HG02884 (cell line): ENCODE measurements around the gene OLAH.

Source experiments
- ATAC-seq: cut with Tn5 transposase; IDR thresholded peaks from one replicate; pipeline ENCODE4 v1.9.1; 2021; ENCODE audit warnings: mild to moderate bottlenecking, moderate library complexity; ENCODE audit not compliant: unreplicated experiment

Gene OLAH

DNA sequence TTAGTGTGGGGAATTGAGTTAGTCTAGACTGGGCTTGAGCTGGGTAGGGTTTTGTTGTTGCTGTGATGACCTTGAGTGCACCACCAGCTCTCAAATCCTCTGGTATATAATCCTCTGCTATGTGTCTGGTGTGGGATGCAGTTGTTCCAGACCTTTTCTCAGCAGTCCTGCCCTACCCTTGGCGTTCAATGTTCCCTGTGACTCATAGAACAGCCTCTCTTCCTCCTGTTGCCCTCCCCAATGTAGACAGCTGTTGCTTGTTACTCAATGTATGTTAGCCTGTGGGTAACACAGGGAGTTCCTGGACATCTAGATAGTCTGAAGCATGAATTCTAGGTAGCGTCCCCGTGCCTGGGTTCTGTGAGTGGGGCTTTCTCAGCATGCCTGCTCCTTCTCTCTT lies 25.1 kb downstream of the OLAH start:
- ATAC-seq, result no peak

DNA sequence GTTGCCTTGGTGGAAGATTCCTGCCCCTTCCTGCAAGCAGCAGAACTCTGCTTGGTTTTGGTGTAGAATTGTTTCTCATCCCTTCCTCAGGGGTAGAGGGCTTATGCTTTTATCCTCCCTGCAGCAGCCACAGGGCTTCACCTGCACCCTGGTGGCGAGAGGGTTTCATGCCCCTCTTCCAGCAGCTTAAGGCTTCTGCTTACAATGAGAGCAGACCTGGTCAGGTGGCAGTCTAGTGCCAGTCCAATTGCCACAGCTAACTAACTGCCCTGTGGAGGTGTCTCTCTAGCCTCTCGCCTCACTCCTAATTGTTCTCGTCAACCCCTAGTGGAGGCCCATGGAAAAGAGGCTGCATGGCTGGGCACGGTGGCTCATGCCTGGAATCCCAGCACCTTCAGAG lies 25.5 kb downstream of the OLAH start:
- no peak for ATAC-seq

DNA sequence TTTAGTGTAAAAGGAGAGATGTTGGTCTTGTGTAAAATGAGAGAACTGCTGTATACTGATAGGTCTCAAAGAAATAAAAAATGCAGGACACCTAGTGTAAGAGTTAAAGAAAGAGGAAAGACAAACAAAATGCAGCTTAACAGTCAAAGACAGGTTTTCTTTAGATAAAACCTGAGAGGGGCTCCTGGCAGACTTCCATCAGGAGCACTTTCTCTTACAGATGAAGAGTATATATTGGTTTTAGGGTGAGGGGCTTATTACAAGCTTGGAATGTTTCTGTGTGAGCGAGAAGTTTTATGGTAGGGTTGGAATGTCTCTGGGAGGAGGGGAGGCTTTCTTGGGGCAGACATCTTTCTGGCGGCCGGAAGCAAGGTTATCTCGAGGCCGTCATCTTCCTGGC lies 28.6 kb downstream of the OLAH start:
- ATAC-seq, result no peak

- no peak for ATAC-seq
Measured at GRCh38 chr10:15075421-15075820, 31.7 kb downstream of the OLAH start.

DNA sequence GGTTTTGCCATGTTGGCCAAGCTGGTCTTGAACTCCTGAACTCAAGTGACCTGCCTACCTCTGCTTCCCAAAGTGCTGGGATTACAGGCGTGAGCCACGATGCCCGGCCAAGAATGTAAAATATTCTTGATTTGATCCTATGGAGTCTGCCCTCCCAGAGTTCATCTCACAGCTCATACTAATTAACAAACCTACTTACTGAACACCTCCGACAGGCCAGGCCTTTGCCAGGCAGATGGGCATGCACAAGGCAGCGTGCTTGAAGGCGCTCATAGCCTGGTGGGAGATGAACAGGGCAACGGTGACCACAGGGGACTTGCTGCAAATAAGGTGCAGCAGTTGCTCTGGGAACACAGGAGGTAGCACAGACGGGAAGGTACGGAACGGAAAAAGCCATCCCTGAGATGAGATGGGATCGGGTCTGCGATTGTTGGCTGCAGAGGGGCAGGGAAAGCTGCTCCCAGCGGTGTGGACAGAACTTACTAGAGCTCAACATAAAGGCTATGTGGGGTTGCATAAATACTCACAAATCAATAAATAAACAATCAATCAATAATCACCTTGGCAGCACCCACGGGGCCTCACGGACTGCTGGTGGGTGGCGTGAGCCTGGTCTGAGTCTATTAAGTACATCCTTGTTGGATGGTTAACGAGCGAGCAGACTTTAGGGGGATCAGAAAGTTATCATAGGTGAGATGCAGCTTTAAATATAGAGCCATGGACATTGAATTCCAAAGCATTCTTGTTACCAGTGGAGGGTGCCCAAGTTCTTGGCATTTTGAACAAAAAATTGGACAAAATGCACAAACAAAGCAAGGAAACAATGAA lies 40.1 kb downstream of the OLAH start:
- ATAC-seq, result no peak

DNA sequence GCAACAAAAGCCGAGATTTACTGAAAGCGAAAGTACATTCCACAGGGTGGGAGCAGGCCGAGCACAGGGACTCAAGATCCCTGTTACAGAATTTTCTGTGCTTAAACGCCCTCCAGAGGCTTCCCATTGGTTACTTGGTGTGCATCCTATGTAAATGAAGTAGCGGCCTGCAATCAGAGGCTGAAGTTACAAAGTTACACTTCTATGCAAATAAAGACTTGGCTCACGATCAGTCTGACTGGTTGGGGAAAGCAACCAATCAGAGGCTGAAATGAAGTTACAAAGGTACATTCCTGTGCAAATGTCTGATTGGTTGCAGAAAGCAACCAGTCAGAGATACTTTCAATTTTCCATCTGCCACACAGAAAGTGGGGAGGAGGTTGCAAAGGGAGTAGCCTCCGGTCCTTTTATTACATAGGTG lies 40.8 kb downstream of the OLAH start:
- no peak for ATAC-seq

- peak; percentile 100 for ATAC-seq
Measured at GRCh38 chr10:15088428-15089261, 44.9 kb downstream of the OLAH start, which contains the start of gene ACBD7. Gene ACBD7, minus strand, starts transcription at chr10:15088776. Its CDS starts 48 bp downstream, at chr10:15088728.

- no peak for ATAC-seq
Measured at GRCh38 chr10:15091418-15091817, 47.7 kb downstream of the OLAH start.

- ATAC-seq, result no peak
Measured at GRCh38 chr10:15092855-15093408, 49.2 kb downstream of the OLAH start.

DNA sequence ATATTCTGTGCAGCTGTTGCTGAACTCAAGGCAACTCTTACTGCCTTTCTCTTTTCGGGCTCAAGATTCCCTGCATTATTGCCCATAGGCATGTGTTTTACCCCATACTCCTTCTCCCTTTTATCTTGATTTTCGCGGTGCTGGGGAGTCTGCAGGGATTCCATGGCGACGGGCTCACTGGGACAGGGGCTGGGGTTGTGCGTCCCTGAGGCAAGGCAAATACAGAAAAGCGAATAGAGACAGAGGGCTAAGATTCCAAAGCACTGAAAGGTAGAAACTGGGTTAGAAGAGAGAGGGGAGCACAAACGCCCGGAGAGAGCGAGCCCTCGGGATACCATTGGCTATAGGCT lies 52.9 kb downstream of the OLAH start:
- ATAC-seq, result peak; percentile 8

- peak; percentile 81 for ATAC-seq
Measured at GRCh38 chr10:15097011-15097812, 53.5 kb downstream of the OLAH start, which contains the start of gene RPP38. Gene RPP38, plus strand, starts transcription at chr10:15097355. Its CDS starts 5,960 bp downstream, at chr10:15103315.

DNA sequence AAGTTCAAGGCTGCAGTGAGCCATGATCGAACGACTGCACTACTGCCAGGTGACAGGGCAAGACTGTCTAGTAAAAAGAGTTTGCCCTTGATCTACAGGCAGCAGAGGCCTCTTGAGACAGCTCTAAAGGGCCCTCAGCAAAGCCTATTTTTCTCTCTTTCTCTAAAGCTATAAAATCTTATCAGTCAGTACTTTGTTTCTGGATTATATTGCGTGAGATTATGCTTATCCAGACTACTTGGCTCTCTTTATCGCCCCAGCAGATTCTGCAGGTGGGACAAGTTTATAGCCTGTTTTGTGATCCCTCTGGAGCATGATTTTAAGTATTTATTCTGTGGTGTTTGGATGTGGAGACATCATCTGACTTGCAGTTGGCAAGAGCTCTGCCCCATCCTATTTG lies 56.1 kb downstream of the OLAH start:
- no peak for ATAC-seq

DNA sequence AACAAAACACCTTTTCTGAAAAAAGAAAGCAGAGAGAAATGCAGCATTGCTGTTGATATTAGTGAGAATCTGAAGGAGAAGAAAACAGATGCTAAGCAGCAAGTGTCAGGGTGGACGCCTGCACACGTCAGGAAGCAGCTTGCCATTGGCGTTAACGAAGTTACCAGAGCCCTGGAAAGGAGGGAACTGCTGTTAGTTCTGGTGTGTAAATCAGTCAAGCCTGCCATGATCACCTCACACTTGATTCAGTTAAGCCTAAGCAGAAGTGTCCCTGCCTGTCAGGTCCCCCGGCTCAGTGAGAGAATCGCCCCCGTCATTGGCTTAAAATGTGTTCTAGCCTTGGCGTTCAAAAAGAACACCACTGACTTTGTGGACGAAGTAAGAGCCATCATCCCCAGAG lies 59.8 kb downstream of the OLAH start:
- no peak for ATAC-seq

DNA sequence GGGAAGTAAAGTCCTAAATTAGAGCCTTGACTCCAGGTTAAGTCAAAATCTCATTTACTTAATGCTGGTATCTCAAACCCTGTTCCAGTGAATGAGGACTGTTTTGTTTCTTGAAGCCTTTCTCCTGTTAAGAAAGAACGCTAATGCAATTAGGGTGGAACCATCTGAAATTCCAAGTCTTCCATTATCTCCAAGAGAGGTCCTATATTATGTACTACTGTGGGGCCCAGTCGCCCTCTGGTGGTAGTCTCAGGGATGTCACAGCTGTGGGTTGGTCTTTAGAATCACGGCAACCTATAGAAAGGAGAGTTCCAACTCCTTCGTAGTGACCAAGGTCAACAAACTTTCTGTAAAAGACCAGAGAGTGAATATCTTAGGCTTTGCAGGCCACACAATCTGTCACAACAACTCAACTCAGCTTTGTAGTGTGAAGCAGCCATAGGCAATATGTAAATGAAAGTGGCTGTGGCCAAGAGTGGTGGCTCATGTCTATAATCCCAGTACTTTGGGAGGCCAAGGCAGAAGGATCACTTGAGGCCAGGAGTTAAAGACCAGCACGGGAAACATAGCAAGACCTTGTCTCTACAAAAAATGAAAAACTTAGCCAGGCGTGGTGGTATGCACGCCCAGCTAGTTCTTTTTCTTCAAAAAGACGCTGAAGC lies 62.7 kb downstream of the OLAH start:
- no peak for ATAC-seq

GRCh38 chr10:15112657-15113056 lies 68.9 kb downstream of the OLAH start:
- ATAC-seq, result no peak

DNA sequence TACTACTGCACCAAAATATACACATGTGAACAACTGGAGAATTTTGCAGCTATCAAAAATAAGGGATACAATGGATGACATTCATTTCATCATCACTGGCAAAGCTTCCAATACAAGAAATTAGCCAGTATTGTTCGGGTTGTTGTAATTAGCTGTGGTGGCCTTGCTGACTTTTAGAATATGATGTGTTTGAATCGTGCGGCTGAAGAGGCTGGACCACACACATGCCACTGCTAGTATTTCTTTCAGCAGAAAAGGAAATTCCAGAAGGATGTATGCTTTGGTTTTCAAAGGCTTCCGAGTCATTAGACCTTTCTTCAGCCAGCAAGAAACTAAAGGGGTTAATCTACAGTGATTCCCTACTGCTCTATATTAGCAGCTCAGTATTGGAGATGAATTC lies 70.0 kb downstream of the OLAH start:
- no peak for ATAC-seq

DNA sequence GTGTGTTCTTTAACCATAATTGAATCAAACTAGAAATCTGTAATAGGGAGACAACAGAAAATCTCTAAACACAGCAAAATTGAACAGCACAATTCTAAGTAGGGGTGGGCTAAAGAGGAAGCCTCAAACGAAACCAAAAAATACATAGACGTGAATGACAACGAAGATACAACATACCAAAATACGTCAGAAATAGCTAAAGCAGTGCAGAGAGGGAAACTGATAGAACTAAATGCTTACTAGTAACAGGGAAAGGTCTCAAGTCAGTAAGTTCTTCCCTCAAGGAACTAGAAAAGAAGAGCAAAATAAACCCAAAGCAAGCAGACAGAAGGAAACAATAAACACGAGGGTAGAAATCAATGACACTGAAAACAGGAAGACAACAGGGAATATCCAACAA lies 72.5 kb downstream of the OLAH start:
- no peak for ATAC-seq

DNA sequence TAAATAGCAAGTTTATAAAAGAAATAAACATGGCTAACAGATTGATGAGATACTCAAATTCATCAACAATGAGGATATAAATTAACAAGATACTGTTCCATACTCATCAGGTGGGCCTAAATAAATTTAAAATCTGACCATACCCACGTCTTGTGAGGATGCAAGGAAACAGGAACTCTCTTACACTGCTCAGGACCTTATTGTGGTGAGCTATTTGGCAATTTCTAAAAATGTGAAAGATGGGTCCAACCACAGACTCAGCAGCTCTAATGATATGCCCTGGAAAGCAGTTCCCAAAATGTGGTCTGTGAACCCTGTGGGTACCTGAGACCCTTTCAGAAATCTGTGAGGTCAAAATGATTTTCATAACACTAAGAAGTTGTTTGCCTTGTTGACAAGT lies 74.9 kb downstream of the OLAH start:
- no peak for ATAC-seq

DNA sequence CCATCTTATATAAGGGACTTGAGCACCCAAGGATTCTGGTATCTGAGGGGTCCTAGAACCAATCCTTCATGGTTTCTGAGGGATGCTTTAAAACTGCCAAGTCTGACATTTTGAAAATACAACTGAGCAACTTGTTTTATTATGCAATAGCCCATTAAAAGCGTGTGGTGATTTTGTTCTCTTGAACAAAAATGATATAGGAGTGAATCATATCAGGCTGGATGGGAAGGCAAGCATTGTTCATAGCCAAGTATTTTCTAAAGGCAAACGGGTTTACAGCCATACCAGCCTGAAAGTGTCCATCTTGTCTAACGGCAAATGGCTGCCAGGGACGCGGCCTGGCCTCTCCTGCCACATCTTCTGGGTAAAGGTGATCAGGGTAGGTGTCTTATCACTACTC lies 76.8 kb downstream of the OLAH start:
- no peak for ATAC-seq

GRCh38 chr10:15121707-15122106 lies 78.0 kb downstream of the OLAH start:
- no peak for ATAC-seq
